GM12878 (cell line): ENCODE measurements around the gene BBS2. TPM values are rescaled to one million over a fixed set of nuclear protein-coding genes. Genes with fewer than 3 reads are reported as not detected.

Experiments used
- ATAC-seq: fragments of 200-7000 bp; cut with Tn5 transposase; 3 replicates; pipeline ENCODE4 v1.9.1; 2020; ENCODE audit warnings: mild to moderate bottlenecking, moderate library complexity
- BruUV-seq: library from RNA; stranded (reverse); fragments of 400-500 nt; replicated peaks from 2 replicates; lab custom pipeline; 2021; lab: Mats Ljungman, UMichigan
- CTCF ChIA-PET: fragments of 300-600 bp; sonication (Branson Sonifier 250); formaldehyde crosslinking; extraction: SDS; loops from one replicate; lab custom pipeline; 2021; ENCODE audit warnings: inconsistent platforms; lab: Yijun Ruan, JAX
- POLR2A ChIA-PET: fragments of 350-600 bp; formaldehyde crosslinking; extraction: SDS; loops from one replicate; lab custom pipeline; 2021; ENCODE audit warnings: inconsistent platforms; lab: Charles Lee
- RAD21 ChIA-PET: fragments of 300-600 bp; sonication (Branson Sonifier 250); formaldehyde crosslinking; loops from one replicate; lab custom pipeline; 2023; ENCODE audit warnings: antibody characterized with exemption; ENCODE audit not compliant: unreplicated experiment; lab: Charles Lee
- SMC1A ChIA-PET: fragments of 300-600 bp; sonication (Branson Sonifier 250); formaldehyde crosslinking; loops from one replicate; lab custom pipeline; 2023; ENCODE audit not compliant: unreplicated experiment, uncharacterized antibody; lab: Charles Lee
- DNase-seq: peaks from one replicate; pipeline ENCODE4 v3.0.0-alpha.2; 2011; ENCODE audit warnings: low read depth, low spot score
- FAIRE-seq: peaks from 3 replicates; lab custom pipeline; 2011; peaks lifted over from hg19 to GRCh38; lab: Jason Lieb, UNC
- H2AFZ ChIP-seq: 2 replicates; pipeline ENCODE4 v1.6.0; 2011; ENCODE audit warnings: low read depth, low read length, control low read depth; ENCODE audit not compliant: control insufficient read depth
- H3K27ac ChIP-seq: 2 replicates; pipeline ENCODE4 v1.5.1; 2011; ENCODE audit warnings: control low read depth; ENCODE audit not compliant: control insufficient read depth, insufficient read depth
- H3K27me3 ChIP-seq, 2 experiments: replicated peaks in 1 of 2; 2 replicates each; pipeline versions ENCODE4 v1.6.0 to v1.6.1; 2011; ENCODE audit warnings: low read length in 1 of 2; ENCODE audit not compliant: control insufficient read depth in 2 of 2, insufficient read depth in 2 of 2
- H3K36me3 ChIP-seq, 2 experiments: 2 replicates each; pipeline ENCODE4 v1.5.1; 2011; ENCODE audit warnings: low read length in 1 of 2; ENCODE audit not compliant: control insufficient read depth in 2 of 2, insufficient read depth in 2 of 2
- H3K4me1 ChIP-seq: 2 replicates; pipeline ENCODE4 v1.6.1; 2011; ENCODE audit warnings: mild to moderate bottlenecking, low read length, moderate library complexity, mixed read lengths; ENCODE audit not compliant: control insufficient read depth, insufficient read depth
- H3K4me2 ChIP-seq: 2 replicates; pipeline ENCODE4 v1.6.0; 2011; ENCODE audit warnings: control low read depth; ENCODE audit not compliant: control insufficient read depth, insufficient read depth
- H3K4me3 ChIP-seq: fragments of 200-600 bp; sonication (generic); 2 replicates; pipeline ENCODE4 v1.5.1; 2016
- H3K79me2 ChIP-seq: 2 replicates; pipeline ENCODE4 v1.6.0; 2011; ENCODE audit warnings: low read length; ENCODE audit not compliant: control insufficient read depth, insufficient read depth
- H3K9ac ChIP-seq: 2 replicates; pipeline ENCODE4 v1.8.0; 2011; ENCODE audit warnings: low read length, control low read depth, mixed read lengths; ENCODE audit not compliant: control insufficient read depth, insufficient read depth
- H3K9me3 ChIP-seq: replicated peaks from 3 replicates; pipeline ENCODE4 v1.5.1; 2011; ENCODE audit warnings: mild to moderate bottlenecking, low read length; ENCODE audit not compliant: control insufficient read depth, insufficient read depth
- H4K20me1 ChIP-seq: 2 replicates; pipeline ENCODE4 v1.6.0; 2011; ENCODE audit not compliant: control insufficient read depth, insufficient read depth
- ATF7 ChIP-seq: fragments of 450-650 bp; IDR thresholded peaks from 2 replicates; pipeline ENCODE4 v1.6.1; 2016; ENCODE audit warnings: low read depth, mild to moderate bottlenecking
- CREM ChIP-seq: IDR thresholded peaks from 2 replicates; pipeline ENCODE4 v1.6.1; 2014; ENCODE audit warnings: antibody characterized with exemption, low read depth
- EGR1 ChIP-seq, 2 experiments: IDR thresholded peaks; 1 replicate in 1 of 2; 2 replicates in 1 of 2; pipeline ENCODE4 v1.6.1; 2011 to 2012; ENCODE audit warnings: low read depth in 2 of 2, low read length in 2 of 2, borderline replicate concordance in 1 of 2, mild to moderate bottlenecking in 1 of 2, moderate library complexity in 1 of 2
- MEF2A ChIP-seq: IDR thresholded peaks from 2 replicates; pipeline ENCODE4 v1.6.1; 2011; ENCODE audit warnings: low read depth, mild to moderate bottlenecking, low read length, moderate library complexity; ENCODE audit not compliant: insufficient read depth
- NRF1 ChIP-seq: conservative IDR thresholded peaks from 2 replicates; pipeline ENCODE4 v1.6.1; 2011; ENCODE audit warnings: mild to moderate bottlenecking, low read depth, low read length, improper control_type of control experiment
- PAX8 ChIP-seq: fragments of 450-650 bp; IDR thresholded peaks from 2 replicates; pipeline ENCODE4 v1.6.1; 2017; ENCODE audit warnings: mild to moderate bottlenecking, moderate library complexity
- RAD21 ChIP-seq: IDR thresholded peaks from 2 replicates; pipeline ENCODE4 v1.6.1; 2011; ENCODE audit warnings: mild to moderate bottlenecking, low read depth, low read length, moderate library complexity; ENCODE audit not compliant: insufficient read depth
- RCOR1 ChIP-seq: conservative IDR thresholded peaks from 2 replicates; pipeline ENCODE4 v1.6.1; 2012; ENCODE audit warnings: low read depth, low read length, improper control_type of control experiment
- SMAD5 ChIP-seq: IDR thresholded peaks from 2 replicates; pipeline ENCODE4 v1.6.1; 2016; ENCODE audit warnings: antibody characterized with exemption, low read depth
- SREBF2 ChIP-seq: IDR thresholded peaks from 2 replicates; pipeline ENCODE4 v1.6.1; 2012; ENCODE audit warnings: mild to moderate bottlenecking, low read length
- WGBS: methylation state at CpG from one replicate; pipeline ENCODE4 v1.1.6; 2016; ENCODE audit warnings: low lambda C conversion rate; ENCODE audit not compliant: insufficient replicate concordance, insufficient coverage; ENCODE audit errors: missing lambda C conversion rate; 5-methylcytosine and 5-hydroxymethylcytosine counted together
- in situ Hi-C: fragments of 300-500 bp; cut with MboI; formaldehyde crosslinking; loops from 9 replicates; pipeline ENCODE4 v1.14.3; 2018; ENCODE audit warnings: mixed read lengths
- intact Hi-C: fragments of 100-400 bp; cut with micrococcal nuclease; formaldehyde crosslinking; loops from one replicate; pipeline ENCODE4 v1.14.2; 2022; ENCODE audit not compliant: unreplicated experiment
- polyA plus RNA-seq, 11 experiments: library from polyadenylated mRNA; depleted of rRNA in 4 of 11; unstranded in 6 of 11; stranded (reverse) in 5 of 11; fragments of >200 nt; fragmentation: Nextera tagmentation in 4 of 11; fragmentation: Illumina TruSeq in 1 of 11; extraction: Ambion mirVana in 4 of 11; extraction: Trizol in 1 of 11; gene quantifications; 1 replicate in 1 of 11; 2 replicates in 10 of 11; pipeline versions ENCODE4 v1.2.1 to v1.2.3, GENCODE V29; 2011 to 2016; ENCODE audit warnings: inconsistent platforms in 2 of 11, missing spikeins in 2 of 11, low read depth in 1 of 11
- total RNA-seq, 4 experiments: library from RNA; depleted of rRNA in 3 of 4; stranded (reverse); fragments of >200 nt in 3 of 4; fragmentation: Illumina TruSeq in 1 of 4; extraction: Trizol in 1 of 4; gene quantifications; 2 replicates each; pipeline versions ENCODE4 v1.2.1 to v1.2.3, GENCODE V29; 2013 to 2021

The BBS2 gene
- total and polyA plus RNA-seq, 10 of the 15 experiments (the other 5 are each of a cell fraction or from before 2014, with no cell fraction given): 4.9 to 38.3 (median 16.4) TPM

GRCh38 chr16:56506941-56507340 is 12.9 kb downstream of the BBS2 start (continued):
- TF ChIP-seq ATF7 (no peak), SMAD5 (no peak), RAD21 (no peak), MEF2A (no peak), EGR1 (IDR thresholded peaks at IDR 0.05; ENCODE audit: borderline replicate concordance in 1 of 2, low read depth in 2 of 2, low read length in 2 of 2) (no peak), NRF1 (no peak), SREBF2 (no peak), RCOR1 (no peak)
- TF ChIP-seq, all 136 proteins: peak for 0

DNA sequence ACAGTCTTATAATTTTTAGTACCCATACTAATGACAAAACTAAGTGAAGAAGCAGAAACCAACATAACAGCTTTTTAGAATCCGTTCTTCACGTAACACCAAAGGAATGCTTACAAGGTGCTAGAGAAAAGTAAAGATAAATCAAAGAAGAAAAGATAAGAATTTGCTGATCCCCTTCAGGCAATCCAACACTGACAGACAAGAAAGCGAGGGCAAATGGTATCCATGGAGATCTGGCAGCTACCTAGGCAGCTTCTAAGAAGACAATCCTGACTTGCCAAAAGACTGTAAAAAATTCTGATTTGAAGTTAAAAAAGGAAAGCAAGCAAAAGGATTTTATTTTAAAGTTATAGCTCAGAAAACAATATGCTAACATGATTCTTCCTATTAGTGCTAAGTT is 14.6 kb downstream of the BBS2 start:
- Histone ChIP-seq H2AFZ (no peak overlapping the region), H3K27me3 (no peaks in the 10 kb centered on the region), H3K4me1 (no peaks in the 10 kb centered on the region), H3K9ac (no peak overlapping the region), H3K4me3 (no peak overlapping the region), H3K27ac (no peak overlapping the region), H3K36me3 (peaks cover 1 to 11% of the 10 kb centered on the region in 2 experiments; a peak in 3 of 4 replicates), H3K9me3 (no peaks in the 10 kb centered on the region), H3K4me2 (no peak overlapping the region), H4K20me1 (no peaks in the 10 kb centered on the region), H3K79me2 (no peaks in the 10 kb centered on the region)
- WGBS: 90% methylated on average over 3 of the region's 3 CpGs
- BruUV-seq: no TSS peak
- FAIRE-seq (no peak), DNase-seq (no peak), ATAC-seq (no peak)
- ChIA-PET POLR2A (no interaction called here), SMC1A (no interaction called here), RAD21 (no interaction called here), CTCF (no interaction called here)
- TF ChIP-seq CREM (no peak), RAD21 (no peak), PAX8 (no peak)
- intact Hi-C loops (no loop called here), in situ Hi-C loops (no loop called here)
